Parathyroid adenoma (tissue), 2 donors: ENCODE results near the gene CHAC1.
"Not testable (repeated sequence)": the region's sequence is repeated elsewhere in the genome, so short reads cannot be mapped to it uniquely, and the experiment has no call there.

ENCODE experiments used
- H2AFZ ChIP-seq: fragments of 300-600 bp; sonication (generic); one replicate; pipeline ENCODE4 v1.7.0; 2017; ENCODE audit warnings: antibody characterized with exemption, mild to moderate bottlenecking
- H3K27ac ChIP-seq: fragments of 300-600 bp; sonication (generic); one replicate; pipeline ENCODE4 v1.7.0; 2017
- H3K27me3 ChIP-seq: fragments of 300-600 bp; sonication (generic); one replicate; pipeline ENCODE4 v1.7.0; 2017; ENCODE audit warnings: low read length; ENCODE audit not compliant: control insufficient read depth, insufficient read depth
- H3K36me3 ChIP-seq: fragments of 300-600 bp; sonication (generic); one replicate; pipeline ENCODE4 v1.7.0; 2017; ENCODE audit warnings: low read length; ENCODE audit not compliant: control insufficient read depth, insufficient read depth
- H3K4me1 ChIP-seq: fragments of 300-600 bp; sonication (generic); one replicate; pipeline ENCODE4 v1.7.0; 2017; ENCODE audit warnings: control low read depth
- H3K4me2 ChIP-seq: fragments of 300-600 bp; sonication (generic); one replicate; pipeline ENCODE4 v1.7.0; 2017; ENCODE audit warnings: low read length
- H3K4me3 ChIP-seq: fragments of 300-600 bp; sonication (generic); one replicate; pipeline ENCODE4 v1.7.0; 2017; ENCODE audit warnings: low read depth, low read length
- H3K79me2 ChIP-seq: fragments of 300-600 bp; sonication (generic); one replicate; pipeline ENCODE4 v1.7.0; 2017; ENCODE audit warnings: control low read depth
- H3K9ac ChIP-seq: fragments of 300-600 bp; sonication (generic); one replicate; pipeline ENCODE4 v1.7.0; 2017; ENCODE audit warnings: mild to moderate bottlenecking
- H3K9me3 ChIP-seq: fragments of 300-600 bp; sonication (generic); one replicate; pipeline ENCODE4 v1.7.0; 2017; ENCODE audit warnings: low read length; ENCODE audit not compliant: control insufficient read depth
- CTCF ChIP-seq: fragments of 300-600 bp; sonication (generic); IDR thresholded peaks from one replicate; pipeline ENCODE4 v1.7.0; 2017; ENCODE audit warnings: antibody characterized with exemption, mild to moderate bottlenecking
- donor health status: primary hyperparathyroidism.

Gene CHAC1

GRCh38 chr15:40951764-40952163 is 1.5 kb upstream of the CHAC1 start:
- Histone ChIP-seq H3K4me2 (no peak overlapping the region), H3K27ac (no peak overlapping the region), H3K9me3 (no peaks in the 10 kb centered on the region), H3K4me1 (peaks cover 4% of the 10 kb centered on the region), H3K9ac (no peak overlapping the region), H3K36me3 (no peaks in the 10 kb centered on the region), H2AFZ (no peak overlapping the region), H3K4me3 (no peak overlapping the region), H3K27me3 (no peaks in the 10 kb centered on the region), H3K79me2 (no peaks in the 10 kb centered on the region)
- no peak for TF ChIP-seq CTCF

- no peaks in the 10 kb centered on the region for H3K79me2 ChIP-seq
- peak overlapping the region; percentile 89 for H3K4me2 ChIP-seq
- H3K27me3 ChIP-seq = no peaks in the 10 kb centered on the region
- H3K27ac ChIP-seq = peak overlapping the region; percentile 42
- peaks cover 4% of the 10 kb centered on the region for H3K4me1 ChIP-seq
- no peak overlapping the region for H3K9ac ChIP-seq
- no peaks in the 10 kb centered on the region for H3K36me3 ChIP-seq
- H3K9me3 ChIP-seq = no peaks in the 10 kb centered on the region
- peak overlapping the region; percentile 80 for H3K4me3 ChIP-seq
- TF ChIP-seq CTCF = no peak
- peak overlapping the region; percentile 90 for H2AFZ ChIP-seq
These were observed 870 bp upstream of the CHAC1 start for GRCh38 chr15:40952301-40952900.

GRCh38 chr15:40953713-40954074 is 423 bp downstream of the CHAC1 start:
- Histone ChIP-seq H3K9me3 (no peaks in the 10 kb centered on the region), H3K4me3 (peak overlapping the region; percentile 80), H3K9ac (no peak overlapping the region), H2AFZ (peak overlapping the region; percentile 90), H3K36me3 (no peaks in the 10 kb centered on the region), H3K27ac (no peak overlapping the region), H3K79me2 (no peaks in the 10 kb centered on the region), H3K4me1 (peaks cover 4% of the 10 kb centered on the region), H3K27me3 (no peaks in the 10 kb centered on the region), H3K4me2 (peak overlapping the region; percentile 89)
- TF ChIP-seq CTCF = no peak

- H3K9ac ChIP-seq, H3K79me2 ChIP-seq, H3K27me3 ChIP-seq, H3K4me1 ChIP-seq, H3K4me3 ChIP-seq, H3K27ac ChIP-seq, H3K9me3 ChIP-seq, H3K36me3 ChIP-seq: not testable (repeated sequence)
- peak overlapping the region; percentile 90 for H2AFZ ChIP-seq
- peak overlapping the region; percentile 89 for H3K4me2 ChIP-seq
These were observed 1.0 kb downstream of the CHAC1 start for GRCh38 chr15:40954158-40954848.

- Histone ChIP-seq H3K9me3 (no peaks in the 10 kb centered on the region), H2AFZ (no peak overlapping the region), H3K4me2 (no peak overlapping the region), H3K79me2 (no peaks in the 10 kb centered on the region), H3K27me3 (no peaks in the 10 kb centered on the region), H3K36me3 (no peaks in the 10 kb centered on the region), H3K27ac (no peak overlapping the region), H3K4me3 (no peak overlapping the region), H3K9ac (no peak overlapping the region), H3K4me1 (peaks cover 4% of the 10 kb centered on the region)
- TF ChIP-seq CTCF = no peak
These were observed 2.1 kb downstream of the CHAC1 start for GRCh38 chr15:40955141-40955903.
